Stimulated activated CD8-positive, alpha-beta memory T cell treated with anti-CD3 and anti-CD28 coated beads, Interleukin-15, amount 100 ng/mL, for 48 hours (primary cell): ENCODE measurements around the gene AUNIP.

Experiments used
- DNase-seq, 2 donors: peaks; one replicate each; pipeline ENCODE4 v3.0.0-alpha.2; 2020; ENCODE audit warnings: low read depth in 2 of 2

Gene AUNIP

GRCh38 chr1:25809929-25810328, 49.3 kb downstream of the AUNIP start:
- no peak for DNase-seq

DNA sequence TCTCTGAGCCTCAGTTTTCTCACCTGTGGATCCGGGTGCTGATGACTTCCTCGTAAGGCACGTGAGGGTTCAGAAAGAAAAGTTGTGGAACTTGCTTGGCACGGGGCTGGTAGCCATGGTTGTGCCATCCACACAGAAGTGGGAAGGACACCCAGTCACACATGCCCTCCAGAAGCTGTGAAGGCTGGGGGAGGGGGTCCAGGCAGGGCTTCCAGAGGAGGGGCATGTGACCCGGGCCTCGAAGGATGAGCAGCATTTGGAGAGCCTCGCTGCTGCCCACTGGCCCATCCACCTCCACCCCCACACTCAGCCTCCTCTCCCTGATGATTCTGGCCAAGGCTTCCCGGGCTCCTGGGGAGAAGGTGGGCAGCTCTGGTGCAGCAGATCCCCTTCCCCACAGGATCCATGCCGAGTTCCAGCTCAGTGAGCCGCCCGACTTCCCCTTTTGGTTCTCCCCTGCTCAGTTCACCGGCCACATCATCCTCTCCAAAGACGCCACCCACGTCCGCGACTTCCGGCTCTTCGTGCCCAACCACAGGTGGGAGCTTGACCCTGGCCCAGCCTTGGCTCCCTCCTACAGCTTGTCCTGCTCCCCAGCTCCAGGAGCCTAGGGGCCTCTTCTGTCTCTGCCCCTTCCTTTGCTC, 49.9 kb downstream of the AUNIP start:
- DNase-seq: no peak

DNA sequence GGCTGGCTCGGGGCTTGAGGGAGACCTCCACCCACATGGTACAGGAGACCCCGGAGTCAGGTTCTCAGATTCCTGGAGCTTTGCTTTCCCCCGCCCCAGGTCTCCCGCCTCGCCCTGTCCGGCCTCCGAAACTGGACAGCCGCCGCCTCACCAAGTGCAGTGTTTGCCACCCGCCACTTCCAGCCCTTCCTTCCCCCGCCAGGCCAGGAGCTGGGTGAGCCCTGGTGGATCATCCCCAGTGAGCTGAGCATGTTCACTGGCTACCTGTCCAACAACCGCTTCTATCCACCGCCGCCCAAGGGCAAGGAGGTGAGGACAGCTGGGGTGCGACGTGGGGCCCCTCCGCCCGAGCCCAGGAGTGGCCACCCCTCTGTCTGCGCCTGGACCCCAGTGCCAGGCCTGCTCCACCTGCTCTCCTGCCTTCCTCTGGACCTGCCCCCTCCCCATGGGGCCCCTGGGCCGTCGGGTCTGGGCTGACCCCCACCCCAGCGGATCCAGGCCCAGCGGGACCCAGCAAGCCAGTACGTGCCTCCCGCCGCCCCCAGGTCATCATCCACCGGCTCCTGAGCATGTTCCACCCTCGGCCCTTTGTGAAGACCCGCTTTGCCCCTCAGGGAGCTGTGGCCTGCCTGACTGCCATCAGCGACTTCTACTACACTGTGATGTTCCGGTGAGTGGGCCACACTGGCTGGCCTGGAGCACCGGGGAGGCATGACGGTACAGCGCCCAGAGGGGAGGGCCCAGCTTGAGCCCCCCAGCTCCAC, 50.6 kb downstream of the AUNIP start:
- no peak for DNase-seq

GRCh38 chr1:25807480-25808390, 51.5 kb downstream of the AUNIP start:
- no peak for DNase-seq

GRCh38 chr1:25806418-25806817, 52.8 kb downstream of the AUNIP start:
- no peak for DNase-seq

DNA sequence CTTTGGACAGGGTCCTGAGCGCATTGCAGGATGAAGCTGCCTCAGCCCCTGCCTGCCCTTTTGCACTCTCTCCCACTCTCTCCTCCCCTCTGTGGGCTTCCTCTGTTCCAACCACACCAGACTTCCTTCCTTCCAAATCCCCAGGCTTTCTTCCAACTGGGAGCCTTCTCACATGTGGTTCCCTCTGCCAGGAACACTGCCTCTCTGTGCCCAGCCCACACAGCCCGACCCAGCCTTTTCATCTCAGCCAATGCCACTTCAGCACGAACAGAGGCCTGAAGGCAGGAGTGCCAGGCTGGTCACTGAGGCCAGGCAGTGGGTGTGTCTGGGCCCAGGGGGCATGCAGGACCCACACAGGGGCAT, 53.4 kb downstream of the AUNIP start:
- DNase-seq: no peak

DNA sequence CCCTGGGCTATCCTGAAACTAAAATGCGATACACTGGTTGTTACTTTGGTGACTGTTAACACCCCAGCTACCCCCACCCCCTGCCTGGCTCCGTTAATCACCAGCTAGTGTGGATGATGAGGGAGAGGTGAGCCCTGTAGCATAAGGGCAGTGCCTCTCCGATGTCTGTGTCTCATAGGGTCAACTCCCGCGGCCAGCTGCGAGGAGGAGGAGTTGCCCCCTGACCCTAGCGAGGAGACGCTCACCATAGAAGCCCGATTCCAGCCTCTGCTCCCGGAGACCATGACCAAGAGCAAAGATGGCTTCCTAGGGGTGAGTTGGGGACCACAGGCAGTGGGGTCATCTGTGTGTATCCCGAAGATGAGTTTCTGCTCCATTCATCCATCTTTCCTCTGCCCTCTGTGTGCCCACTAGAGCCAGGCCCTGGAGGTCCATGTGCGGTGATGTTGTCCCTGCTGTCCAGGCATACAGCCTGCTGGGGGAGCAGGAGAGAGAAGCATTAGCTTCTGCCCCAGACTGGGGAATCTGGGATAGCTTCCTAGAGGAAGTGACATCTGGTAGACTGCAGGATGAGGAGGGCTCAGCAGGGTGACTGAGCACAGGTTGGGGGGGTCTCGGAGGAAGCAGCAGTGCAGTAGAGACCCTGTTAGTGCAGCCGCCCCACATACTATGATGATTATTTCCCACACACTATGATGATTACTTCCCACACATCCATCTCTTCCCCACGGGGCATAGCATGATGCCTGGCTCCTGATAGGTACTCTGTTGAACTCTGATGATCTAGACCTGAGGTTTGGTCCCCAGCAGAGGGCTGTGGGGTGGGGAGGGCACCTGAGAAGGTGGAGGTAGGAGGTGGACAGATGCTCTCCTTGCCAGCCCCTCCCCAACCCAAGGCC, 54.0 kb downstream of the AUNIP start:
- no peak for DNase-seq

DNA sequence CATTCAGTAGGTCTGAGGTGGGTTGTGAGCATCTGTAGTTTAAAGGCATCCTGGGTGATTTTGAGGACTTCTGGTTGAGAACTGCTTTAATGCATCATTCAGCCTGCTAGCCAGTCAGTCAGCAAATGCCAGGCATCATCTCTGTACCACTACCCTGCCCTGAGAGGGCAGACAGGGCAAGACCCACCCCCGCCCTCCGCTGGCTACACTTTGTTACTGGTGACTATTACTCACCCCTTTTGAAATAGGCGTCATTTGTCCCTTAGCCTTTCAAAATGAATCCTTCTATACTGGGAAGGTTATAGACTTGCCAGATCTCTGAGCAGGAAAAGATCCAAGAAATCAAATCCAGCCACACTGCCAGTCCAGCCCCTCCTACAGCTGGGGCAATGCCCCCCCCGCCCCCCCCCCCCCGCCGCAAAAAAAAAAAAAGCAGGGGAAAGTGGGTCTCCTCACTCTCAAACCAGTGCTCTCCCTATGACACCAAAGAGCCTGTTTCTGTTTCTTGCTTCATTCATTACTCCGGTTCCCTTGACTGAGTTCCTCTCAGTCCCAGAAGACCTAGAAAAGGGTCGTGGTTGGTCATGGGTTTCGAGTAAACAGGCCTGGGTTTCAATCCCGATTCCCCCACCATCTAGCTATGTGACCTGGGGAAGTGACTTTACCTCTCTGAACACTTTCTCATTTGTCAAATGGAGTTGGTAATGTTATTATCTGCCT, 54.9 kb downstream of the AUNIP start:
- peak in 1 of 2 donors; percentile 51 for DNase-seq

GRCh38 chr1:25803368-25803767, 55.9 kb downstream of the AUNIP start:
- no peak for DNase-seq

DNA sequence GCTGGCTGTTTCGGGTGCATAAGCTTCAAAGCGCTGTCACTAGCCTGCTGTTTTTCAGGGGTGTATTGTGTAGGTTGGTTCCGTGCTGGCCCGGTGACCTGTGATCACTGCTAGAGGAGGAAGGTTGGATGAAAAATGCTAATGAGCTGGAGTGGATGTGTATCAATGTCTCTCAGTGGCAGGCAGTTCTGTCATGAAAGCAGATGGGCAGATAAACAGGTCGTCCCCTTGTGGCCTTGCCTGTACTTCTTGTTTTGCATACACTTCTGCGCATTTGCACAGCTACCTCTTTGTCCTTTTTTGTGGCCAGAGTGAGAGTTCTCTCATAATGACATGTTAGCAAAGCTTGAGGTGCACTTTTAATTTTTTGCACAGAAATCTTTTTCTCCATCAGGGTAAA, 56.3 kb downstream of the AUNIP start:
- no peak for DNase-seq

DNA sequence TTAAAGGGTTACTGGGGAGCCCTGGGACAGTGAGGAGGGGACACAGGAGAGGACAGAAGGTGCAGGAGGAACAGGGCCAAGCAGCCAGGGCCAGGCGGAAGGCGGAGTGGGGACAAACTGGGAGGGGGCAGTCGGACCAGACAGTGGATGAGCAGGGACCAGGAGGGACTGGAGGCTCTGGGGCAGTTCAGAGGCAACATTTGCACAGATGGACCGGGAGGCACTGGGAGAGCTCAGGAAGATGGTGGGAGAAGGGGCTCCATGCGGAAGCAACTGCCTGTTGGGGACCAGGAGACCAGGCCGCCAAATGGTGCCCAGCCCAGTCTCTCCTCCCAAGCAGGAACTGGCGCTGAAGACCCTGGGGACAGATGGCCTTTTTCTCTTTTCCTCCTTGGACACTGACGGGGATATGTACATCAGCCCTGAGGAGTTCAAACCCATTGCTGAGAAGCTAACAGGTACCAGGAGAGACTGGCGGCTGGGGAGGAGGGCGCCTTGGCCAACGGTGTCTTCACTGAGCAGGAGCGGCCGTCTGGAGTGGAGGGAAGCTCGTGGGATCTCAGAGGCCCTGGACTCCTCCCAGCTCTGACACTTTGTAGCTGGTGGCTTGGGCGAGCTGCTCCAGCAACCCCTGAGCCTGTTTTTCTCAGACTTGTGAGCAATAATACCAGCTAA, 58.4 kb downstream of the AUNIP start:
- DNase-seq: no peak

DNA sequence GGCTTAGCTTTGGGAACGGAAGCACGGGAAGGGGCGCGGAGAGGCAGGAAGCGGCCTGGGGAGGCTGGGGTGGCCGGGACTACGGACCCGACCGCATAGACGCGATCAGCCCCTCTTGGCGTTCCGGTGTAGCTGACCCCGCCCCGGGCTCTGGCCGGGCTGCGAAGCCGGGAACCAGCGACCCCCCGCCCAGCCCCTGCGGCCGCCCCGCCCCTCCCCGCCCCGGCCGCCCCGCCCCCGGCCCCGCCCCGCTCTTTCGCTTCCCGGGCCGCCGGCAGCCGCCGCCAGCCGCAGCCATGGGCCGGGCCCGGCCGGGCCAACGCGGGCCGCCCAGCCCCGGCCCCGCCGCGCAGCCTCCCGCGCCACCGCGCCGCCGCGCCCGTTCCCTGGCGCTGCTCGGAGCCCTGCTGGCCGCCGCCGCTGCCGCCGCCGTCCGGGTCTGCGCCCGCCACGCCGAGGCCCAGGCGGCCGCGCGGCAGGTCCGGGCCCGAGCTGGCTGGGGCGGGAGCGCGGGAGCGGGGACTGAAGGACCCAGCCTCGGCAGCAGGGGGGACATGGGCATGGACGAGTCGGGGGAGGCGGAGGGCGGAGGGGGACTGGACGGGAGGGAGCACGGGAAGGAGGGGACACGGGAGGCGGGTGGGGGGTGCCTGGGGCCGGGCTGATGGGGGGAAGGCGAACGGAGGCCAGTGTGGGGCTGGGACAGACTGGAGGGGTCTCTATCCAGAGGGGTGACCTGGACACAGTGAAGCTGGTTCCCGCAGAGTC, 59.1 kb downstream of the AUNIP start, which contains the start of gene SELENON:
TSS of gene SELENON (plus strand) at position 259 of the 768 bp plus-strand sequence. CDS start at position 297, 38 bp downstream.
- DNase-seq: no peak

DNA sequence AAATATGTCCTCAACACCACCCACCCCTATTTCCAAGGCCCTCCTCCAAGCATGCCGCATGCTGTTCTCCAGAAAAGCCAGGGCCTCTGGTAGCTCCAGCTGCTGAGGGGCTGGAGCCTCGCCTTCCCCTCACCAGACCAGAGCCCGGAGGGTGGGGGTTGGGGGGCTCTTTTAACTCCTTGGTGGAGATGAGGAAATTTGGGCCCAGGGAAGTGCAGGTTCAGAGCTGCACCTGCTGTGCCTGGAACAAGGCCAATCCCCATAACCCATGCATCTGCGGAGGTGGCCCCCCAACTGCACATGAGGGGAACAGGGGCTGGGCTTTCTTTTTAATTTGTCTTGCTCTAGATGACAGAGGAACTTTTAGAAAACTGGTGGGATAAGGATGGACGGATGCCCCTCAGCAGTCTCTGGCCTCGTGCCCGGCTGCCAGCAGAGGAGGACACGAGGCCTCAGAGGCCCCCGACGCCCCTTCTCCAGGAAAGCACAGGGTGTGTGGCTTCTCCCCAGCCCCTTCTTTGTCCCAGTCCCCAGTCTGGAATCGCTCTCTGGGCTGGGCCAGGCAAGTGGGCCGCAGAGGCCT, 59.8 kb downstream of the AUNIP start:
- DNase-seq: no peak

- no peak for DNase-seq
These were observed 60.4 kb downstream of the AUNIP start for GRCh38 chr1:25798666-25799351.

DNA sequence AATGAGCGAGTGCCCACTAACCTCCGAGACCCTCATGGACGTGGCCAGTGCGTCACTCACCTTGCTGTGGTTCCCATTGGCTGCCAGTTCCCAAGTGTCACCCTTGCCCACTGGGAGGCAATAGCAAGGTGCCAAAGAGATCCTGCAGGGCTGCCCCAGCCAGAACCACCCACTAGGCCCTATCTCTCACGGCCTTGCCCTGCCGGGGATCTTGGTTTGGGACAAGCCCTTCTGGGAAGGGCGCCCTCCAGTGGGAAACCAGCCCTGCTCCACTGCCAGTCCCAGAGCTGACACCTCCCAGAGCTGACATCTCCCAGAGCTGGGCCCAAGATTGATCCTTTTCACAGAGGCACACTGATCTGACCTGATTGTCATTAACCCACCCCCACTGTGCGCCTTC, 61.3 kb downstream of the AUNIP start:
- peak in 1 of 2 donors; percentile 24 for DNase-seq

DNA sequence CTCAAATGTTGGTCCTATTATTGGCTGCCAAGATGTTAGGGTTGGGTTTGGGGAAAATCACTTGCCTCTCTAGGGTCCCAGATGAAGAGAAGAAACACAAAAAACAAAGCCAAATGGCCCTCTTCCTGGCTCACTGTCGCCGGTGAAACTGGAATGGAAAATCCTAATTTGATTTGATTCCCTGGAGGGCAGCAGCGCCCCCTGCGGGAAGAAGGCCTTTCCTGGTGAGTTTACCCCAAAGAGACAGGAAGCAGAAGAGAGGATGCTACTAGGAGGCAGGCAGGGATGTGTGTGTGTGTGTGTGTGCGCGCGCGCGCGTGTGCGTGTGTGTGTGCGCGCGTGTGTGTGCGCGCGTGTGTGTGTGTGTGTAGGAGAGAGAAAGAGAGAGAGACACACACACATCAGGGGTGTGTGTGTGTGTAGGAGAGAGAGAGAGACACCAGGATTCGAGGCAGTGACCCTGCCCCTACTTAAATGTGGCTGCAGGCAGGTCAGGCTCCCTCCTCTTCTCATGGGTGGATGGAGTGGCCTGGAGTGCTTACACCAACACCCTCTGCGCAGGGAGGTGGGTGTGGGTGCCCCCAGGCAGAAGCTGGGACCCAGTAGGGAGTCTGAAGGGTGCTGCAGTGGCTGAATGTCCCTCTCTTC, 62.3 kb downstream of the AUNIP start:
- peak; percentile 55 to 61 for DNase-seq

GRCh38 chr1:25795946-25796810, 63.1 kb downstream of the AUNIP start:
- peak in 1 of 2 donors; percentile 40 for DNase-seq
